ENCODE results near the gene KRT2.

GRCh38 chr12:52618216-52618615 lies 33.8 kb downstream of the KRT2 start, which contains the start of gene KRT73:
- TF ChIP-seq CTCF (IDR thresholded peaks at IDR 0.05; ENCODE audit: poor library complexity) (no peak), EZH2phosphoT487 (IDR thresholded peaks at IDR 0.05; ENCODE audit: low read depth, severe bottlenecking, unreplicated experiment) (no peak), EZH2 (IDR thresholded peaks at IDR 0.05; ENCODE audit: borderline replicate concordance) (no peak)

All from hepatocyte (in vitro differentiated cells).